HFFc6 (cell line): Measurements from ENCODE around the gene RIPPLY3. TPM values are rescaled to one million over a fixed set of nuclear protein-coding genes. Genes with fewer than 3 reads are reported as not detected.

Experiments used
- DNase-seq: peaks from one replicate; pipeline ENCODE4 v3.0.0-alpha.2; 2018
- H3K27ac Mint-ChIP-seq: 2 replicates; pipeline ENCODE4 v1.8.0; 2020; ENCODE audit warnings: mild to moderate bottlenecking, mixed read lengths
- H3K27me3 Mint-ChIP-seq: 2 replicates; pipeline ENCODE4 v1.8.0; 2021; ENCODE audit warnings: mild to moderate bottlenecking, moderate library complexity, mixed read lengths; ENCODE audit not compliant: insufficient read depth
- H3K36me3 Mint-ChIP-seq: 2 replicates; pipeline ENCODE4 v1.8.0; 2021; ENCODE audit warnings: low read depth, mixed read lengths
- H3K4me1 Mint-ChIP-seq: 2 replicates; pipeline ENCODE4 v1.8.0; 2020; ENCODE audit warnings: low read depth, mixed read lengths
- H3K4me3 Mint-ChIP-seq: 2 replicates; pipeline ENCODE4 v1.8.0; 2020; ENCODE audit warnings: mild to moderate bottlenecking, moderate library complexity, mixed read lengths
- H3K9me3 Mint-ChIP-seq: 2 replicates; pipeline ENCODE4 v1.8.0; 2020; ENCODE audit warnings: mild to moderate bottlenecking, mixed read lengths
- total RNA-seq, 6 experiments: library from RNA; stranded (reverse); fragmentation: NEBNext Ultra II Directional; extraction: Animal tissue kit (Norgen Biotek cat#: 25700); gene quantifications; 2 replicates in 1 of 6; 3 replicates in 5 of 6; pipeline ENCODE4 v1.2.3, GENCODE V29; 2021
- TF ChIP-seq, protein P1 (sequence below): fragments of 200-600 bp; sonication (generic); IDR thresholded peaks from 2 replicates; pipeline ENCODE4 v1.5.0; 2021; ENCODE audit warnings: antibody characterized with exemption, mild to moderate bottlenecking

Gene RIPPLY3
- total RNA-seq, 6 experiments from 2014 or later = not detected

DNA sequence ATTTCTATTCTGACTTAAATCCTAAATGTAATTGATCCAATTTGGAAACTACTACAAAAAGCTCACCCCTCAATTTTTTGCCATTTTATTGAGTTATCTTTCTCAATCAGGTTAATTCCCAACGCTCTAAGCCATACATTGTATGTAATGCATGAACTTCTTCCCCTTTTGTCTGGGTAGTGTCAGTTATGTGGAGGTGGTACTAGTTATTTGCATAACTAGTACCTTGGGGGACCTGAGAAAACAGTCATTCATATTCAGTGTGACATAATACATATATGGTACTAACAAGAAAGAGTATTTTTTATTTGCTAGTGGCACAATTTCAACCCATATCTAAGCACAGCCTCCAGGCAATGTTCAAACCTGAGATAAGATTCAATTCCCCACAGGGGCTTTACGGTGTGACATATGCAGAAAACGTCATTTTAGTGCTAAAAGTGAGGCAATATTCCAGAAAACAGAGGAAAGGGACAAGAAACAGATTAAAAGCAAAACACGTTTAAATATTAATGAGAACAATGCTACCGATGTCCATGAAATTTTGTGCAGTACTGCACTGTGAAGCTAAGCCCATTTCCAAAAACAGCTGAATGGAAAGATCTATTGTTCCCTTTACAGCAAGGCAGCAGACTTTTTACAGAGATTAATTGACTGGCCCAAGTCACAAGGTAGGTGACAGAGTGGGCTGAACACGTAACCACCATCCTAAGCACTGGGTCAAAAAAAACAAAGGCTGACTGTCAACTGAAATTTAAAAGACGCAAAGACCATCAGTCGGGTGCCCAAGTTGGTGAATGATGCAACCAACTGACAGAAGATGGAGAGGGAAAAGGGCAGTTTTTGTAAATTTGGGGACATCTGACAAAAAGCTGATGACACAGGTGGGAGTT, 41.4 kb upstream of the RIPPLY3 start:
- peak overlapping the region; percentile 80 for H3K27ac Mint-ChIP-seq
- peak overlapping the region; percentile 87 for H3K4me3 Mint-ChIP-seq
- H3K27me3 Mint-ChIP-seq = no peaks in the 10 kb centered on the region
- no peak for DNase-seq
- H3K9me3 Mint-ChIP-seq = no peaks in the 10 kb centered on the region
- H3K36me3 Mint-ChIP-seq = peaks cover 17% of the 10 kb centered on the region
- TF ChIP-seq, protein P1, sequence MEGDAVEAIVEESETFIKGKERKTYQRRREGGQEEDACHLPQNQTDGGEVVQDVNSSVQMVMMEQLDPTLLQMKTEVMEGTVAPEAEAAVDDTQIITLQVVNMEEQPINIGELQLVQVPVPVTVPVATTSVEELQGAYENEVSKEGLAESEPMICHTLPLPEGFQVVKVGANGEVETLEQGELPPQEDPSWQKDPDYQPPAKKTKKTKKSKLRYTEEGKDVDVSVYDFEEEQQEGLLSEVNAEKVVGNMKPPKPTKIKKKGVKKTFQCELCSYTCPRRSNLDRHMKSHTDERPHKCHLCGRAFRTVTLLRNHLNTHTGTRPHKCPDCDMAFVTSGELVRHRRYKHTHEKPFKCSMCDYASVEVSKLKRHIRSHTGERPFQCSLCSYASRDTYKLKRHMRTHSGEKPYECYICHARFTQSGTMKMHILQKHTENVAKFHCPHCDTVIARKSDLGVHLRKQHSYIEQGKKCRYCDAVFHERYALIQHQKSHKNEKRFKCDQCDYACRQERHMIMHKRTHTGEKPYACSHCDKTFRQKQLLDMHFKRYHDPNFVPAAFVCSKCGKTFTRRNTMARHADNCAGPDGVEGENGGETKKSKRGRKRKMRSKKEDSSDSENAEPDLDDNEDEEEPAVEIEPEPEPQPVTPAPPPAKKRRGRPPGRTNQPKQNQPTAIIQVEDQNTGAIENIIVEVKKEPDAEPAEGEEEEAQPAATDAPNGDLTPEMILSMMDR = no peak
- H3K4me1 Mint-ChIP-seq = peaks cover 13% of the 10 kb centered on the region

DNA sequence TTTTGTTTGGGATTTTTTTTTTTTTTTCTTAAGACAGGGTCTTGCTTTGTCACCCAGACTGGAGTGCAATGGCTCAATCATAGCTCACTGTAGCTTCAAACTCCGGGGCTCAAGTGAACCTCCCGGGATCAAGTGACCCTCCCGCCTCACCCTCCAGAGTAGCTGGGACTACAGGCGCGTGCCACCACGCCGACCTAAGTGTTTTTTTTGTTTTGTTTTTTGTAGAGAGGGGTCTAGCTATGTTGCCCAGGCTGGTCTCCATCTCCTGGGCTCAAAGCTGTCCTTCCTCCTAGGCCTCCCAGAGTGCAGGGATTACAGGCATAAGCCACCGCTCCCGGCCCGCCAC, 40.8 kb upstream of the RIPPLY3 start:
- TF ChIP-seq, protein P1 = no peak
- Mint-ChIP-seq H3K27me3 (no peaks in the 10 kb centered on the region), H3K4me1 (peaks cover 13% of the 10 kb centered on the region), H3K27ac (peak overlapping the region; percentile 80), H3K9me3 (no peaks in the 10 kb centered on the region), H3K36me3 (peaks cover 11% of the 10 kb centered on the region), H3K4me3 (peak overlapping the region; percentile 87)
- DNase-seq = no peak

DNA sequence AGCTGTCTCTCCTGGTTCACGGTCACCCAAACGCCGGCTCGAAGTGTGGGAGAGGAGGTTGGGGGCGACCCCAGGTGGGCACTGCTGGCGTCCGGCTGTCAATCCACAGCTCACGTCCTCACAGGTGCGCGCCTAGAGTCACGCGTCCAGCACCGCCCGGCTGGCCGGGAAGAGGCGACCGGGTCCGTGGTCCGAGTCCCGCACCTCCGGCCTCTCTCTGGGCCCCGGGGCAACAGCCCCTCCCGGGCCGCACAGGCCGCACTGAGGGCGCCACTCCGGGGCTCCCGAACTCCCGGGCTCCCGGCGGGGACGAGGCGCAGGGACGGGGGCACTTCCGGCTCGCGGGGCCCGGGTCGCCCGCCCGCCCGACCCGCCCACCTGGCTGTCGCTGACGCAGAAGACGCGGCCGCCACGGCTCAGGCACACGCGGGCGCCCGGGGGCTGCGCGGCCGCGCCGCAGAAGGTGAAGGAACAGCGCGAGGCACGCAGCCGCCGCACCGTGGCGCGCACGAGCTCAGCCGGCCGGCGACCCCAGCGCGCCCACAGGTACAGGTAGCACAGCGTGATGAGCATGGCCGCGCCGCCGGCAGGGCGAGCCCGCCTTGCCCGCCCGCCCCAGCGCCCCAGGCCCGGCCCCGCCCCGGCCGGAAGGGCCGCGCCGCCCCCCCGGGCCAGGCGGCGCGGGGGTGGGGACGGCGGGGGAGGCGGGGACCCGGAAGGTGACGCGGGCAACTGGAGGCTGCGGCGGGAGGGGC, 40.3 kb upstream of the RIPPLY3 start, which contains the start of gene HLCS:
Gene HLCS (minus strand): TSS at position 604 of the 755 bp plus-strand sequence. CDS start 31 bp downstream, at position 573.
- TF ChIP-seq, protein P1 = peak; percentile 36
- peak within 1 kb of the TSS; percentile 87 for H3K4me3 Mint-ChIP-seq

DNA sequence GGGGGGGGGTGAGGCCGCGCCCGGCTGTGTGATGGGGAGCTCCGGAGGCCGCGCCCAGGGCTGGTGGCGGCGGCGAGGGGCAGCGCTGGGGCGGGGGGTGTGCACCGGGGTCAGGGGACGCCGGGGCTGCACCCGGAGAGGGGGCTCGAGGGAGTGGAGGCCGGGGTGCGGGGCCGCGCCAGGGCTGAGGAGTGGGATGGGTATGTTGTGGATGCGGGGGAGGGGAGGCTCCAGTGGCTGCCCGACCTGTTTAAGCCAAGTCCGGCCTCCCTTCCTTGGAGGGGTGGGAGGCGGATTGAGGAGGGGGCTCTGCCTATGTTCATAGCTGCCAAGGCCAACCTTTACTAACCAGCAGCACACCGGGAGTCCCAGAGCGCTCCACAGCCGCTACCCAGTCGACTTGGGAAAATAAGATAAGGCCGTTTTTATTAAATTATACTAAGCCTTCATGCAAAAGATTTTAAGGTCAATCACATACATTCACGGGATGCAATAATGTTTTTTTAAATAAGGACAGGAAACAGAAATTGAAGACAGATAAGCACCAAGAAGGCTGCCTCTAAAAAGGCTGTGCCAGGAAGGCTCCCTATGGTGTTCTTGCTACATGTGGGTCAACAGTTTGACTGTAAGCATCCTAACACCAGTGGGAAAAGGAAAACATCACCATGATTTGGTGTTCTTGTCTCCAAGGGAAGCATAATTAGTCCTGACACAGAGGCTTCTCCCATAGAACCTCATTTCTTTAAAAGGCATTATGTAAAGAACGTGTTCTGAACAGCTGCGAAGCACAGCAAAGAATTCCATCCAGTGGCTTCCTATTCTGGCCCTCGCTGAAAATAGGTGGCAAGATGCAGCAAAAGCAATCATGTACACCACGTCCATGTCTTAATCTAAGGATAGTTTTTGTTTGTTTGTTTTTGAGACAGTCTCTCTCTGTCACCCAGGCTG, 39.4 kb upstream of the RIPPLY3 start:
- TF ChIP-seq, protein P1 = no peak
- Mint-ChIP-seq H3K4me1 (peaks cover 13% of the 10 kb centered on the region), H3K27me3 (no peaks in the 10 kb centered on the region), H3K4me3 (peak overlapping the region; percentile 85), H3K36me3 (peaks cover 5% of the 10 kb centered on the region), H3K27ac (peak overlapping the region; percentile 43), H3K9me3 (no peaks in the 10 kb centered on the region)
- DNase-seq = no peak

More for the DNA sequence above, 40.3 kb upstream of the RIPPLY3 start, which contains the start of gene HLCS:
- peaks cover 8% of the 10 kb centered on the region for H3K36me3 Mint-ChIP-seq
- H3K27me3 Mint-ChIP-seq = no peaks in the 10 kb centered on the region
- no peaks in the 10 kb centered on the region for H3K9me3 Mint-ChIP-seq
- H3K4me1 Mint-ChIP-seq = peaks cover 13% of the 10 kb centered on the region
- DNase-seq = peak; percentile 3
- peak within 1 kb of the TSS; percentile 80 for H3K27ac Mint-ChIP-seq

DNA sequence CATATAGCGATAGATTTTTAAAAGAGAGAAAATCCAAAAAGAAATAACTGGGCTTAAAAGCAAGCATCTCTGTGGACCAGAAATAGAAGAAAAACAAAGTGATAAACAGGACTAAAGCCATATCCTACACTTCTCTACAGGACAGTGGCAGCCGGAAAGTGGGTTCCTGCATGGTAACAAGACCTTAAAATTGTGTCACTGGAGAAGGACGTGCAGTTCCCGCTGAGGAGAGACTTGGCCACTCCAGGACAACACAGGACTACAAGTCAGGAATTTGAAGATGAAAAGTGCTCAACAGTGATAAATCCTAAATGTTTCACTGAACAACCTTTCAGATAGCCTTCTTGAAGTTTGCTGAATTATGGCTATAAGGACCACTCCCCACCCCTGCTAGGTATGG, 38.1 kb upstream of the RIPPLY3 start:
- H3K36me3 Mint-ChIP-seq = peaks cover 4% of the 10 kb centered on the region; the same call in 1 of the 2 replicates
- no peaks in the 10 kb centered on the region for H3K9me3 Mint-ChIP-seq
- H3K27me3 Mint-ChIP-seq = no peaks in the 10 kb centered on the region
- H3K4me1 Mint-ChIP-seq = peaks cover 13% of the 10 kb centered on the region
- no peak overlapping the region for H3K27ac Mint-ChIP-seq
- TF ChIP-seq, protein P1 = no peak
- DNase-seq = no peak
- no peak overlapping the region for H3K4me3 Mint-ChIP-seq
